OCI-LY7 (cell line): Measurements from ENCODE around the gene DCAF5.

ENCODE experiments used
- EZH2phosphoT487 ChIP-seq: fragments of 200-600 bp; sonication (generic); IDR thresholded peaks from 2 replicates; pipeline ENCODE4 v1.6.1; 2018; ENCODE audit warnings: low read depth, borderline replicate concordance, mild to moderate bottlenecking, mixed run types, antibody characterized with exemption, low read length, moderate library complexity, mixed read lengths
- TF ChIP-seq, protein P1 (sequence below): fragments of 200-600 bp; sonication (generic); conservative IDR thresholded peaks from 2 replicates; pipeline ENCODE4 v1.5.1; 2014; ENCODE audit warnings: mild to moderate bottlenecking, antibody characterized with exemption, low read length, moderate library complexity, mixed read lengths

DNA sequence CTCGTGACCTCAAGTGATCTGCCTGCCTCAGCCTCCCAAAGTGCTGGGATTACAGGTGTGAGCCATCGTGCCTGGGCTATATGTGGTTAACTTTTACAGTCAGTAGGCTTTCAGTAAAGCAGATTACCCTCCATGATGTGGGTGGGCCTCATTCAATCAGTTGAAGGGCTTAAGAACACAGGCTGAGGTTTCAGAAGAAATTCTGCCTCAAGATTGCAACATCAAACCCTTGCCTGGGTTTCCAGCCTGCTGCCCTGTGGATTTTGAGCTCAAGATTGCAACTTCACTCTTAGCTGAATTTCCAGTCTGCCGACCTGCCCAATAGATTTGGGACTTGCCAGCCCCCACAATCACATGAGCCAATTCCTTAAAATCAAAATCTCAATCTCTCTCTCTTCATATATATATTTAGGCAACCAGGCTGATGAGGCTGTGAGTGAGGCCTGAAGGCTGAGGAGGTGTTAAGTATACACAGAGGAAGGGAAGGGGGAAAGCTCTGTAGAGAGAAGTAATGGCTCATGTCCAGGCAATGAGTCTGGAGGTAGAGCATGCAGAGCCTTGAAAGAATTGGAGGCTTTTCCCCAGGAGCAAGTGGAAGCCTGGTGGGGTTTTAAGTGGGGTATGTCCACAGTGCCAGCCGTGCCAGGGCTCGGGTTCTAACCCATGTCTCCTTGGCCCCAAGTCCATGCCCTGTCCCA lies 140.5 kb downstream of the DCAF5 start:
- TF ChIP-seq, protein P1, sequence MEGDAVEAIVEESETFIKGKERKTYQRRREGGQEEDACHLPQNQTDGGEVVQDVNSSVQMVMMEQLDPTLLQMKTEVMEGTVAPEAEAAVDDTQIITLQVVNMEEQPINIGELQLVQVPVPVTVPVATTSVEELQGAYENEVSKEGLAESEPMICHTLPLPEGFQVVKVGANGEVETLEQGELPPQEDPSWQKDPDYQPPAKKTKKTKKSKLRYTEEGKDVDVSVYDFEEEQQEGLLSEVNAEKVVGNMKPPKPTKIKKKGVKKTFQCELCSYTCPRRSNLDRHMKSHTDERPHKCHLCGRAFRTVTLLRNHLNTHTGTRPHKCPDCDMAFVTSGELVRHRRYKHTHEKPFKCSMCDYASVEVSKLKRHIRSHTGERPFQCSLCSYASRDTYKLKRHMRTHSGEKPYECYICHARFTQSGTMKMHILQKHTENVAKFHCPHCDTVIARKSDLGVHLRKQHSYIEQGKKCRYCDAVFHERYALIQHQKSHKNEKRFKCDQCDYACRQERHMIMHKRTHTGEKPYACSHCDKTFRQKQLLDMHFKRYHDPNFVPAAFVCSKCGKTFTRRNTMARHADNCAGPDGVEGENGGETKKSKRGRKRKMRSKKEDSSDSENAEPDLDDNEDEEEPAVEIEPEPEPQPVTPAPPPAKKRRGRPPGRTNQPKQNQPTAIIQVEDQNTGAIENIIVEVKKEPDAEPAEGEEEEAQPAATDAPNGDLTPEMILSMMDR: no peak
- no peak for TF ChIP-seq EZH2phosphoT487
